ENCODE measurements around the gene RSF1.
"Not testable (repeated sequence)": the region's sequence is repeated elsewhere in the genome, so short reads cannot be mapped to it uniquely, and the experiment has no call there.

The RSF1 gene

DNA sequence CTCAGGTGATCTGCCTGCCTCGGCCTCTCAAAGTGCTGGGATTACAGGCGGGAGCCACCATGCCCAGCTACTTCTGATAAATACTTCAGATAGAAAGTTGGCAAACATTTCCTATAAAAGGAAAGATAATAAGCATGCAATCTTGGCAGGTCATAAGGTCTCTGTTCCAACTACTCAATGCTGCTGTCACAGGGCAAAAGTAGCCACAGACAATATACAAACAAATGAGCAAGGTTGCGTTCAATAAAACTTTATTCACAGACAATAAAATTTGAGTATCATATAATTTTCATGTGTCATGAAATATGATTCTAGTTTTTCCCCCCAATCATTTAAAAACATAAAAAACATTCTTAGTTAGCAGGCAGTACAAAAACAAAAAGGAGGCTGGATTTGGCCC is 129.9 kb downstream of the RSF1 start:
- DNase-seq (ENCODE audit: low read depth) = no peak

DNA sequence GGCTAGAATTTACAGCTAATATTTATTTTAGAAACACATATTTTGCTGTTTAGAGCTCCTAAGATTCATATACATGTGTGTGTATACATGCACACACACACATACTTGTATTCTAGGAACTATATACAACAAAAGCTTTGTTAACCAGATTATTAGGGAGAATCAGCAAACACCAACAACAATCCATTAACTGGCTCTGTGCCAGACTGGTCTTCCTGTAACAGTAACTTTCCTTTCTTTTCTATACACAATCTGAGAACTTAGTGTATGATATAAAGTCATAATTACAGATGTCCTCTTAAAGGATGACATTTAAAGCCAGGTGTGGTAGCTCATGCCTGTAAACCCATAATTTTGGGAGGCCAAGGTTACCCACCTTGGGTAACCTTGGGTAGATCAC is 133.4 kb downstream of the RSF1 start:
- no peak for DNase-seq (ENCODE audit: low read depth)

DNA sequence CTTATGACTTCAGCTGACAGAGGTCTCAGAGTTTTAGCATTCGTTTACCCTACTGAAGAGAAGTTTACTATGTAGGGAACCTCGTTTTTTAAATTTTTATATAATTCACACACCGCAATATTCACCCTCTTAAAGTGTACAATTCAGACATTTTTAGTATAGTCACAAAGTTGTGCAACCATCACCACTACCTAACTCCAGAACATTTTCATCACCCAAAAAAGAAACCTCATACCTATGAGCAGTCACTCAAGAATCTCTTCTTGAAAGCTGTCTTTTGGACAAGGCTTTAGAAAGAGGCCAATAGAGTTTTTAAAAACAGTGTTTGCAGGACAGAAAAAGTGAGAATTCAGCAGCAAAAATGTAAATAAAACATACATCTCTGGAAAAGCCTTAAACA is 143.4 kb downstream of the RSF1 start:
- DNase-seq (ENCODE audit: low read depth) = no peak

DNA sequence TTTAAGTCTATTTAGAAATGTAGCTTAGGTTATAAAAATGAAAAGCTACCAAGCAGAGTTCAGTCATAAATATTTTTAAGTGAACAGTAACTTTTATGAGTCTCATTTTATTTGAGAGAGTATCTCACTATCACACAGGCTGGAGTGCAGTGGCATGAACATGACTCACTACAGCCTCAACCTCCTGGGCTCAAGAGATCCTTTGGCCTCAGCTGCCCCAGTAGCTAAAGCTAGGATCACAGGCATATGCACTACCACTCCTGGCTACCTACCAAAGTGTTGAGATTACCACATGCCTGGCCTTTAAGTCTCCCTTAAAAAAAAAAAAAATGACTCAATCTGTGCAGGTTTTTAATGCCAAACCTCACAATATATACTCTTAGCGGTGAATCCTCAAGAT is 148.3 kb downstream of the RSF1 start:
- no peak for DNase-seq (ENCODE audit: low read depth)

DNA sequence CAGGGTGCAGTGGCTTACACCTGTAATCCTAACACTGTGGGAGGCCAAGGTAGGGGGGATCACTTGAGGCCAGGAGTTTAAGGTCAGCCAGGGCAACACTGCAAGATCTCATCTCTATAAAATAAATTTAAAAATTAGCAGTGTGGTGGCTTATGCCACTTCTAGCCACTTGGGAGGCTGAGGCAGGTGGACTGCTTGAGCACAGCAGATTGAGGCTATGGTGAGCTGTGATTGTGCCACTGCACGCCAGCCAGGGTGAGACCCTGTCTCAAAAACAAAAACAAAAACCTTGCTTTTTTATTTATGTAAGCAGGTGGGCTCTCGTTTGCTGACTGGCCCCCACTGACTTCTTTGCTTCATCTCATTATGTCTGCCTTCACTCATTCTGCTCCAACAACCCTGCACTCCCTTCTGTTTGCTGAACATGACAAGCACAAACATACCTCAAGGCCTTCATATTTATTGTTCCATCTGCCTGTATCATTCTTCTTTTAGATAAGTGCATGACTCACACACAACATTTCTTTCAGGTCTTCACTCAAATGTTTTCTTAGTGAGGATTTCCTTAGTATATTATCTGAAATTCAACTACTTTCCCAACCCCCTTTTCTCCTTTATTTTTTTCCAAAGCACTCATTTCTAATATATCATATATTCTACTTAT is 150.5 kb downstream of the RSF1 start:
- no peak for DNase-seq (ENCODE audit: low read depth)

DNA sequence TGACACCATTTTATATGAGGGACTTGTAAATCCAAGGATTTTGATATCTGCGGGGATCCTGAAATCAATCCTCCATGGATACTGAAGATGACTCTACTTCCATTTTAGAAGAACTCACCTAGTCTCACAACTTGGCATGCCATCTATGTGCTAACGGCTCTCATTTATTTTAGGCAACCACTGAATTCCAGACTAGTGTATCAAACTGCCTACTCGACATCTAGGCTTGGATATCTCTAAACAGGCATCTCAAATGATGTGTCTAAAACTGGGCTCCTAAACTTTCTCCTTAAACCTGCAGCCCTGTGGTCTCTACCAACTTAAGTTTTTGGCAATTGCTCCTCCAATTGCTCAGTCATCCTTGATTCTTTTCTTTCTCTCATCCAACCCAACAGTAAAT is 151.8 kb downstream of the RSF1 start:
- no peak for DNase-seq (ENCODE audit: low read depth)

DNA sequence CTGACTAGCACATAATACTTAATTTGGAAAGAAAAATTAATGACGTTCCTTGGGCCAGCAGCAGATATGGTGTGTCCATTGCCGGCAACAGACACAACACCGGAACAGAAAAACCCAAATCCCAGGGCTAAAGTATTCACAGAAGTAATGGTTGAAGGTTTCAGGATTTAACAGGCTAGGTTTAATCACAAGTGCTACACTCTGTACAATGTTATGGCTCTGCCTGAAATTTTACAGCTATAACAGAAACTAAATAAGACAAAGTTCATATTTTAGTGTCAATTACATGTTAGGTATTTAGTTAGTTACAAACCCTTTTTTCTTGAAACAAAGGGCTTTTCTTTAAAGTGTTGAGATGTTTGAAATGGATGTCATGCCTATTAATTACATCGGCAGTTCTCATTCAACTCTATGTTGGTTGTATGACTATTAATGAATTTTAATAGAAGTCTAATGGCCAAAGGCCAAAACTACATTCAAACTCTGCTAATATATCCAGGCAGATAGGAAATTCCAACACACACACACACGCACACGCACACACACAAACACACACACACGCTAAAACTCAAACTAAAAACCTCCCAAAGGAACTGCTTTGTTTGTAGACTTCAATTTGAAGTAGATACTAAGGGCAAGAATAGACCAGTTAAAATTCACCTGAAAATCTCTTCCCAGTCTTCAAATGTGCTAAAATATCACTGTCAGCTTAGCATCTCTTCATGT is 155.1 kb downstream of the RSF1 start:
- DNase-seq (ENCODE audit: low read depth) = no peak

DNA sequence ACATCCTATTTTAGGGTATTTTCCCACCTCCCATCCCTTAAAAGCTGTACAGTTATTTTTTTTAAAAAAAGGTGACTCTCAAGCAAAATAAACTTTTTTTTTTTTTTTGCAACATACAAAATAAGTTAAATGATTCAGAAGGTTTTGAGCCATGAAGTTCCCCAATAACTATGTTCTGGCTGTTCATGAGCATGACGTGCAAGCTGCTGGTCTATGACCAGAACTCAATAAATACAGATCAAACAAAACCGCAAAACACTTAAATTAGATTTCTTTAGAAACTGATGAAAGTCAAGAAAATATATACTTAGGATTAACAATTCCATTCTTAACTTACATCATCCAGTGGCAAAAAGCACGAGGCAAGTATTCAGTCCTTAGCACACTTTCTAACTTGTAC is 158.9 kb downstream of the RSF1 start:
- DNase-seq (ENCODE audit: low read depth) = no peak

DNA sequence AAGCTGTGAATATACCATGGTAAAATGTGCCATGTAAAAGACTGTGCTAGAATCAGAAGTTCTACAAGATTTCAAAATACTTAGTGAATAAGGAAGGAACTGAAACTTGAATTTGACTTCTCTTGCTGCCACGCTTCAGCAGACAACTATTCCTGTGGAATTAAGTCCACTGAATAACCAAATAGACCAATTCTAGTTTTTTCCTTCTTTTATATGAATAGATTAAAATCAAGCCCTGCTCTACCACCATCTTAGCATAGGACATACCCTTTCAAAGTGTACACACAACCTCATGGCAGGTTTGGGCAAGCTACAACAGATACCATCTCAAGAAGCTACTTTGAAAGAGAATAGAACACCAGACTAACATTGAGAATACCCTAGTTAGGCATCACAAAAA is 159.6 kb downstream of the RSF1 start:
- DNase-seq (ENCODE audit: low read depth) = no peak

DNA sequence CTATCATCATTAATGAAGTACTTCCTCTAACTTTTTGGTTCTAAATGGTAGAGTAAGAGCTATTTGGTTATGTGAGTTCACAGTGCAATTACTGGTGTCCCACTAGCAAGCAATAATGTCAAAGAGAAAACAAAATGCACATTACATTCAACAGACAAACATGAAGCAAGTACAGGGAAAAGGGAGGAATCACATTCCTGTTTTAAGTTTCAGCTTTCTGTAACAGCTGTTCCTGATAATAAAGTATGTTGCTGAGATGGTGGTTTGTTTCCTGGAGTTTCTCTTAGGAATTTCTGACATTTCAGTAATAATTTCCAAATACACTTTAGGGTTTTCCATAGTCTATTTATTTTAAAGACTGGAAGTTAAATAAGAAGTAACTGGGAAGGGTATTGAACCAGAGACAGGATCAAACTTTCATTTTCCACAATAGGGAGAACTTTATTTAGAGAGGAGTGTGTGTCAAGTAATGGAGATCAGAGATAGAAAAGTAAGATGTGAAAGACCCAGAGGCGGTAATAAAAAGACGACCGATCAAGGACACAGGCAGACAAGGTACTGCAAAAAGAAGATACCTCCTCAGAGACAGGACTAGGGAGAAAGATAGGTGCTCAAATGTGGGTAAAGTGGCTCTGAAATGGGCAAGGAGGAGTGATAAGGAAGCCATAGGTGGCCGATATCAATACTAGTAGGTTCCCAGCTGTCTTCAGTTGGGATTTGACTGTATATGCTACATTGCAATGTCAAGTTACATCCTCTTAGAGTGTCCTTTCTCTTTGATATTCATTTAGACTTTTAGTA is 162.1 kb downstream of the RSF1 start:
- no peak for DNase-seq (ENCODE audit: low read depth)

DNA sequence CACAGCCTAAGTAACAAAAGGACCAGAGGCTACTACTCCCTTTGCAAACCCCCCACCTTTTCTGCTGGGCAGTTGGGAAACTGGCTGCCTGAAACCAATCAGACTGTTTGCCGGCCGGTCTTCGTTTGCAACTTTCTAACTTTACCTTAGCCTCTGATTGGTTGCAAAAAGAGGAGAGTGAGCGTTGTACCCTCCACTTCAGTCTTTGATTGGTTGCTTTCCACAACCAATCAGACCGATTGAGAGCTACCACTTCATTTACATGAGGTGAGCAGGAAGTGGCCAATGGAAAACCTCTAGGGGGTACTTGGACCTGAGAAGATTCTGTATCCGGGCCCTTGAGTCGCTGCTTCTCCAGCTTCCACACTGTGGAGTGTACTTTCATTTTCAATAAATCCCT is 164.2 kb downstream of the RSF1 start:
- no peak for DNase-seq (ENCODE audit: low read depth)

DNA sequence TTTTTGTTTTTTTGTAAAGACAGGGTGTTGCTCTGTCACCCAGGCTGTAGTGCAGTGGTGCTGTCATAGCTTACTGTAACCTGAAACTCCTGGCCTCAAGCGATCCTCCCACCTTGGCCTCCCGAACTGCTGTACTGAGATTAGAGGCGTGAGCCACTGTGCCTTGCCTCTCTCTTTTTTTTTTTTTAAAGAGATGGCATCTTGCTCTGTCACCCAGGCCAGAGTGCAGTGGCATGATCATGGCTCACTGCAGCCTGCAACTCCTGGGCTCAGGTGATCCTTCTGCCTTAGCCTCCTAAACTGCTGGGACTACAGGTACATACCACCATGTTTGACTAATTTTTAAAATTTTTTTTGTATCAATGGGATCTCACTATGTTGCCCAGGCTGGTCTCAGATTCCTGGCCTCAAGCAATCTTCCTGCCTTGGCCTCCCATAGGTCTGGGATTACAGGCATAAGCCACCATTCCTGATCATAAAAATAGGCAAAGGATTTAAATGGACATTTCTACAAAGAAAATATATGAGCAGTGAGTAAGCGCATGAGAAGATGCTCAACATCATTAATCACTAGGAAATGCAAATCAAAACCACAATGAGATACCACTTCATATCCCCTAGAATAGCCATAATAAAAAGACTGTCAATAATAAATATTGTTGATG is 165.6 kb downstream of the RSF1 start:
- DNase-seq (ENCODE audit: low read depth) = no peak

DNA sequence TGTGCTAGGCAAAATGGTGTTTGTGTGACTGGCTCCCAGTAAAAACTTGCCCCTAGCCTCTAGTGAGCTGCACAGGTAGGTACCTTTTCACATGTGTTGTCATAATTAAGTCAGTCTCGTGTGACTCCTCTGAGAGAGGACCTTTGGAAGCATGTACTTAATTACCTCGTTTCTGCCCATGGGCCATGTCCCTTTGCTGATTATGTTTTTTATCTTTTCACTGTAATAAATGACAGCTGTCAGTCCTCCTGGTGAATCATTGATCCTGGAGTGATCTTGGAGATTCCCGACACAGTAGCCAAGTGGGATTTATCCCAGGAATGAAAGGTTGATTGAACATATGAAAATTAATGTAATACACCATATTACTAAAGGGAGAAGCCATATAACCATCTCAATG is 170.4 kb downstream of the RSF1 start:
- no peak for DNase-seq (ENCODE audit: low read depth)

DNA sequence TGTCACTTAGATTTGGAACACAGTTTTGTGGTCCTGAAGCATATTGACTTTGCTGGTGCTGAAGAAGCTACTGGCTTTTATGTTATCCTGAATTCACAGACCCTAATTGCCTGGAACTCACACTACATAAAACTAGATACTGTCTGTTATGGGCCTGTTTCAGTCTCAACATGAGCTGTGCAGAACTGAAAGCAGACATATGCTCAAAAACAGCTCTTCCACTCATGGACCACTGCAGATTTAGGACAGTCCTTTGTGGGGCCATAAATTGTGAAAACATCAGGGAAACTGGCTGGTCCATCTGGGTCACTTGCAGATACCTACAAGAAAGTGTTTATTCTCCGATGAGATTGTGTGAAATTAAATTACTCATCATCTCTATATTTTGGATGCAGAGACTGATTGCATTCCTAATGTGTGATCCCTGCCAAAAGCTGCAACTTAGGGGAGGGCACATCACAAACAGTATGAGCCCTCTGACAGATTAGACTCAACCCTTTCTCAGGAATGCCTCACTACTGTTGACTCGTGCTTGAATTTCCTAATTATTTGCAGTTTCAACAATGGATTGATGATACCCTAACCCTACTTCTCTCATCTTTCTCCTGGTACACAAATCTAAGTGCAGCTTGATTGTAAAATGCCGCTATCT is 172.7 kb downstream of the RSF1 start:
- no peak for DNase-seq (ENCODE audit: low read depth)

DNA sequence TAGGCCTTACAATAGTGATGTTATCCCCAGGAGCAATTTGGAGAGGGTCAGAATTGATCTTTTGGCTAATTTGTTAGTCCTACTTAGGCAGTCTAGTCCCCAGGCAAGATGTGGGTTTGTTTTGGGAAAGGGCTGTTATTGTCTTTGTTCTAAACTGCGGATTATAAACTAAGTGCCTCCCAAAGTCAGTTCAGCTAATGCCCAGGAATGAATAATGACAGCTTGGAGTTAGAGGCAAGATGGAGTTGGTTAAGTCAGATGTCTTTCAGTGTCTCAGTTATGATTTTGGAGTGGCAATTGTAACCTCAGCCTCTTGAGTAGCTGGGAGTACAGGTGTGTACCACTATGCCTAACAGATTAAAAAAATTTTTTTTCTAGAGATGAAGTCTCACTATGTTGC is 175.6 kb downstream of the RSF1 start:
- no peak for DNase-seq (ENCODE audit: low read depth)

DNA sequence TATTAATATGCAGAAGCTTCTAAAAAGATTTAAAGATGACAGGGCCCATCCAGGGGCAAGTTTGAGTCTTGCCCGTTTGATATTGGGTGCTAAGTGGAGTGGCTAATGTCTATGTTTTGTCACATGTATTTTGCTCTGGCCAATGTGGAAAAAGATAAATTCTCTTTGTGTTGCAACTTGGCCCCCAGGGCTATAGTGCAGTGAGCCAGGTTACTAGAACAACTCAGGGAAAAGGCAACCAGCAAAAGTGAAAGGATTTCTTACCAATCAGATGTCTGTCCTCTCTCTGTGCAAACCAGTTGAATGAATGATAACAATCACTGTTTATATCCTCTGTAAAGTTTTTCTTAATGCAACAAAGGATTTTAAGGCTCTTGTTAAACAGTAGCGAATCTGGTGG is 178.3 kb downstream of the RSF1 start:
- DNase-seq (ENCODE audit: low read depth) = no peak

DNA sequence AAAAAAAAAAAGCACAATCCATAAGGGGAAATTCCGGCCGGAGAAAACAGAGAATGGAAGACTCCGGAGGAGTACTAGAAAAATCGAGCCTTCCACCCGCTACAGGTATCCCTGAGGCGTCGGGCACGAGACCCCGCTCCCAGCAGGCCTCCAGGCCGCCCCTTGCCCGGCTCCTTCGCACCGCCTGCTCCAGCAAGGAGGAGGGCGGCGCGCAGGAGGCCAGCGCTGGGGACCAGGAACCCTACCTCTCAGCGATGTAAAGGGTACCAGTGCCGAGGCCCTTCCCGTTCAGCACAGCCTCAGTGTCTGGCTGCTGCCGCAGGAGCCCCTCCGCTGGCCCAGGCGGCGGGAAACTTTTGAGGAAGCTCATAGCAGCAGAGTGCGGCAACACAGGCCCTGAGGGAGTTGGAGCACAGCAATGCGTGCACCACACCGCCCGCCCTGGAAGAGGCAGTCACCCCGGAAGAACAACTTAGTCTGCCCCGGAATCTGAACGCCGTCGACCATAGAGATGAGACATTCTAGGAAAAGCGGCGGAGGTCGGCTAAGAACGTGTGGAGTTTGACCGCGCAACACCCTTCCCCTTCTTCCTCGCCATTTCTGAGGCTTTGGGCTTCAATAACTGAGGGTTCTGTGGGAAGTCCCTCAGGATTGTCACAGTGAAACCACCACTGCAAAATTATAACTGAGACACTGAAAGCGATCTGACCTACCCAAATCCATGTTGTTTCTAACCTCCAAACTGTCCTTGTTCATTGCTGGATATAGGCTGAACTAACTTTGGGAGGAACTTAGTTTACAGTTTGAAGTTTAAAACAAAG is 183.0 kb downstream of the RSF1 start, which contains the start of gene CLNS1A:
Gene CLNS1A (minus strand): TSS at position 450 of the 821 bp plus-strand sequence. CDS start 80 bp downstream, at position 370.
- DNase-seq (ENCODE audit: low read depth) = peak; percentile 64

DNA sequence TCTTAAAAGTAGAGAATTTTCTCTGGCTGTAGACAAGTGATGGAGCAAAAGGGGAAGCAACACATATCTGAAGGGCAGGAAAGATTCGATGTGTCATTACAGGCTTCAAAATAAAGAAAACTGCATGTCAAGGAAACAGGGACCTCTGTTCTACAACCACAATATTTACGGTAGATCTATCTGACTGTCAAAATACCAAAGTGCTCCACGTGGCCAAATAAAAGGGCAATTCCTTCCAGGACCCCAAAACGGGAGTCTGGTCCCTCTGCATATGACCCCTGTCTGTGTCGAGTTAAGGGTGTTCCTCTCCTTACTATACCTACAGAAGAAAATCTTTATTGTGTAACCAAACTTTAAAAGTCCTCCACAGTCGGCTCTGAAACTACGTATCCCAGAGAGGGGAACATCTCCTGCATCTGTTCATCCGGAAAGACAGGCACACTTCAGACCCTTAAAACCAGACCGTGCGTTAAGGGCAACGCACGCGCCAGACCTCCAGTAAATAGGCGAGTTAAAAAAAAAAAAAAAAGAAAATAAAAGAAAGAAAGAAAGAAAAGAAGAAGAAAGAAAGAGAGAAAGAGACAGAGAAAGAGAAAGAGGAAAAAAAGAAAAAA is 183.7 kb downstream of the RSF1 start:
- DNase-seq (ENCODE audit: low read depth) = no peak

DNA sequence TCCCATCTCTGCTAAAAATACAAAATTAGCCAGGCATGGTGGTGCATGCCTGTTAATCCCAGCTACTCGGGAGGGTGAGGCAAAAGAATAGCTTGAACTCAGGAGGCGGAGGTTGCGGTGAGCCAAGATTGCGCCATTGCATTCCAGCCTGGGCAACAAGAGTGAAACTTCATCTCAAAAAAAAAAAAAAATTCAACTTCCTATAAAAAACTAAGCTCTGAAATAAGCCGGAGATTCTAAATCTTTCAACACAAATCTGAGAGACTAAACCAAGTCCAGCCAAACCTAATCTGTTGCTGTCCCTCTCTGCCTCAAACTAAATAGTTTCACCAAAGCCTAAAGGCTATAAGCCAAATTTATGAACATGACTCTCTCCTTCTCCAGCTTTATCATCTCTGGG is 186.6 kb downstream of the RSF1 start:
- DNase-seq (ENCODE audit: low read depth) = not testable (repeated sequence)

DNA sequence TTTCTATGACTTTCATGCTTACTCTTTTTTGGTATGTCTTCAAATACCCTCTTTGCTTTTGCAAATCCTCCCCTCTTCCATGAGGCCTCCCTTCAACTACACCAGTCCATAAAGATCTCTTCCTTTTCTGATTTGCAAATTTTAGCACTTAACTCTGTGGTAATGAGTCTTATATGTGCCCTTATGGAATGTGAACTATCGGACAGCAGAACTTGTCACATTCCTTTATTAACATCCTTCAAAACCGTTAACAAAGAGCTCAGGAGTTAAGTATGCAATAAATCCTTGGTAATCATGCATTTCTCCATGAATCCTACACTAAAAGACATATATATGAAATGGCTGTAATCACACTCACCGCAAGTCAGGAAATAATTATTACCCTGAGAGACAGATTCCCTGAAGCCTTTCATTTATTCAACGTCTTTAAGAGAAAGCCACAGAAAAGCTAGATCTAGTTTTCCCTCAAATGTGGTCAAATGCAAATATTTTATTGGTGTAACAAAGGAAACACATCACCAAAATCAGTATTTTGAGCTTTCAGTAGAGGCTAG is 190.3 kb downstream of the RSF1 start:
- no peak for DNase-seq (ENCODE audit: low read depth)
